ENCODE data around the gene CAMK1D.

DNA sequence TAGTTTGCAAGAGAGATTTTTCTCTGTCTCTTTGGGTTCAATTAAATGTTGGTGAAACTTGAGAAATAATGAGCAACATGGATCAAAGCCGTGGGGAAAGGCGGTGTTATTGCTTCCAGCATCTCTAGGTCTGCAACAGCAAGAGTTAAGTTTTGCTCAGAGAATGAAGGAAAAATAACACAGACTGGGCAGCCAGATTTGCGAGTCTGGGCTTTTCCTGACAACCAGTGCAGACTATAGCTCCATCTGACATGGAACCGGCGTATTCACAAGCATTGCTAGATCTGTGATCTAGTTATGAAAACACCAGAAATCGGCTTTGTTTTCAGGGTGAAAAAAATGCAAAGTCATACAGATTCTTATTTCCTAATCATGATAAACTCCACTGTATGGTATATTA lies 110.4 kb downstream of the CAMK1D start:
- TF ChIP-seq POLR2A (IDR thresholded peaks at IDR 0.05) = no peak
- no peak for TF ChIP-seq CTCF (IDR thresholded peaks at IDR 0.05)
